CD4-positive, alpha-beta T cell (primary cell): Measurements from ENCODE around the gene SART1. TPM values are rescaled to one million over a fixed set of nuclear protein-coding genes. Genes with fewer than 3 reads are reported as not detected.
"Not testable (repeated sequence)": the region's sequence is repeated elsewhere in the genome, so short reads cannot be mapped to it uniquely, and the experiment has no call there.

ENCODE experiments used
- ATAC-seq: fragments of 200-7000 bp; cut with Tn5 transposase; one replicate; pipeline ENCODE4 v1.10.0; 2022; ENCODE audit warnings: mild to moderate bottlenecking; ENCODE audit not compliant: poor library complexity
- CTCF ChIA-PET: fragments of 350-600 bp; sonication (Branson Sonifier 250); formaldehyde crosslinking; loops from one replicate; lab custom pipeline; 2021; ENCODE audit warnings: antibody characterized with exemption, inconsistent platforms; lab: Charles Lee
- POLR2A ChIA-PET: fragments of 350-600 bp; sonication (Branson Sonifier 250); formaldehyde crosslinking; loops from one replicate; lab custom pipeline; 2021; ENCODE audit warnings: antibody characterized with exemption, inconsistent platforms; lab: Charles Lee
- DNase-seq, 14 experiments: peaks; one replicate each; pipeline ENCODE4 v3.0.0-alpha.2; 2013 to 2020; ENCODE audit warnings: mixed read lengths in 2 of 14
- H3K27ac ChIP-seq, 2 donors: one replicate each; pipeline versions ENCODE4 v1.5.1 to v1.7.0; 2013; ENCODE audit warnings: low read length in 2 of 2, low read depth in 1 of 2, mild to moderate bottlenecking in 1 of 2
- H3K27me3 ChIP-seq, 2 experiments: 1 replicate in 1 of 2; 2 replicates in 1 of 2; pipeline versions ENCODE4 v1.6.1 to v1.7.0; 2013; ENCODE audit warnings: low read length in 2 of 2, control low read depth in 1 of 2, mild to moderate bottlenecking in 1 of 2, moderate library complexity in 1 of 2; ENCODE audit not compliant: insufficient read depth in 2 of 2, control insufficient read depth in 1 of 2
- H3K36me3 ChIP-seq: one replicate; pipeline ENCODE4 v1.6.1; 2013; ENCODE audit warnings: low read length, control low read depth; ENCODE audit not compliant: insufficient read depth
- H3K4me1 ChIP-seq: one replicate; pipeline ENCODE4 v1.6.1; 2013; ENCODE audit warnings: low read length, control low read depth; ENCODE audit not compliant: insufficient read depth
- H3K4me3 ChIP-seq: one replicate; pipeline ENCODE4 v1.5.1; 2013; ENCODE audit warnings: mild to moderate bottlenecking, low read length, moderate library complexity
- H3K9me3 ChIP-seq, 2 experiments: 1 replicate in 1 of 2; 2 replicates in 1 of 2; pipeline versions ENCODE4 v1.6.1 to v1.7.0; 2013; ENCODE audit warnings: low read length in 2 of 2, mild to moderate bottlenecking in 2 of 2, control low read depth in 1 of 2, moderate library complexity in 1 of 2; ENCODE audit not compliant: control insufficient read depth in 1 of 2, insufficient read depth in 1 of 2
- H3K27ac Mint-ChIP-seq: one replicate; pipeline ENCODE4 v1.8.0; 2020; ENCODE audit warnings: mixed read lengths
- H3K27me3 Mint-ChIP-seq: one replicate; pipeline ENCODE4 v1.8.0; 2021; ENCODE audit warnings: mixed read lengths
- H3K36me3 Mint-ChIP-seq: one replicate; pipeline ENCODE4 v1.8.0; 2021; ENCODE audit warnings: low read depth, mixed read lengths
- H3K4me1 Mint-ChIP-seq: one replicate; pipeline ENCODE4 v1.8.0; 2021; ENCODE audit warnings: low read depth, mixed read lengths
- H3K4me3 Mint-ChIP-seq: one replicate; pipeline ENCODE4 v1.8.0; 2020; ENCODE audit warnings: mild to moderate bottlenecking, mixed read lengths
- H3K9me3 Mint-ChIP-seq: one replicate; pipeline ENCODE4 v1.8.0; 2020; ENCODE audit warnings: mixed read lengths
- CTCF ChIP-seq: fragments of 200-600 bp; IDR thresholded peaks from one replicate; pipeline ENCODE4 v1.8.0; 2022; ENCODE audit warnings: antibody characterized with exemption, mild to moderate bottlenecking
- intact Hi-C, 2 experiments: fragments of 100-400 bp; cut with DNase I in 1 of 2; cut with micrococcal nuclease in 1 of 2; formaldehyde crosslinking; loops; one replicate each; pipeline versions ENCODE4 v1.15.1 to v1.9.0; 2023 to 2025; cut with DNase I, micrococcal nuclease
- total RNA-seq, 174 experiments: library from RNA in 2 of 174; stranded (reverse) in 2 of 174; gene quantifications; one replicate each; pipeline ENCODE4 v1.2.3 and lab custom pipeline; 2021 to 2026

SART1 gene
- total RNA-seq, 2 experiments from 2014 or later = 78.6 to 80.2 TPM

- no peak overlapping the region for H3K27ac ChIP-seq
- CTCF ChIA-PET = no interaction called here
- H3K27me3 ChIP-seq = no peaks in the 10 kb centered on the region
- H3K4me1 Mint-ChIP-seq = no peaks in the 10 kb centered on the region
- H3K36me3 Mint-ChIP-seq = no peaks in the 10 kb centered on the region
- no peak overlapping the region for H3K4me3 ChIP-seq
- H3K27me3 Mint-ChIP-seq = no peaks in the 10 kb centered on the region
- H3K9me3 ChIP-seq = no peaks in the 10 kb centered on the region
- no peaks in the 10 kb centered on the region for H3K36me3 ChIP-seq
- DNase-seq (no peak), ATAC-seq (no peak)
- POLR2A ChIA-PET = interaction anchor here (0.5 to 0.6 kb wide), 2 partner anchors 13 to 825 kb away, joined by 3 read pairs; no protein-coding TSS in a partner anchor
- H3K4me3 Mint-ChIP-seq = no peak overlapping the region
- no peak overlapping the region for H3K27ac Mint-ChIP-seq
- TF ChIP-seq CTCF = no peak
- intact Hi-C loops = no loop called here
- H3K9me3 Mint-ChIP-seq = no peaks in the 10 kb centered on the region
- peaks cover 2% of the 10 kb centered on the region for H3K4me1 ChIP-seq
These were observed 13.9 kb upstream of the SART1 start for GRCh38 chr11:65947603-65948125.

GRCh38 chr11:65950711-65951110 is 10.8 kb upstream of the SART1 start:
- H3K4me3 Mint-ChIP-seq, H3K27ac Mint-ChIP-seq, H3K4me3 ChIP-seq, H3K9me3 ChIP-seq, POLR2A ChIA-PET, ATAC-seq, H3K27ac ChIP-seq, H3K27me3 Mint-ChIP-seq, H3K36me3 Mint-ChIP-seq, H3K36me3 ChIP-seq, DNase-seq, H3K4me1 Mint-ChIP-seq, H3K9me3 Mint-ChIP-seq, CTCF ChIA-PET, H3K4me1 ChIP-seq, H3K27me3 ChIP-seq: not testable (repeated sequence)
- intact Hi-C loops = loop anchor here in 1 of 2 experiments (2.0 kb wide), 1 partner anchor 20 kb away; no protein-coding TSS in a partner anchor

- H3K9me3 Mint-ChIP-seq, H3K36me3 ChIP-seq, H3K4me3 Mint-ChIP-seq, DNase-seq, ATAC-seq, H3K4me1 Mint-ChIP-seq, H3K27me3 ChIP-seq, H3K27me3 Mint-ChIP-seq, H3K27ac ChIP-seq, H3K4me3 ChIP-seq, POLR2A ChIA-PET, H3K9me3 ChIP-seq, CTCF ChIA-PET, H3K27ac Mint-ChIP-seq, H3K4me1 ChIP-seq, H3K36me3 Mint-ChIP-seq: not testable (repeated sequence)
- intact Hi-C loops = loop anchor here in 1 of 2 experiments (2.0 kb wide), 1 partner anchor 19 kb away; no protein-coding TSS in a partner anchor
These were observed 9.9 kb upstream of the SART1 start for GRCh38 chr11:65951641-65952040.

- CTCF ChIA-PET = no interaction called here
- Mint-ChIP-seq H3K9me3 (no peaks in the 10 kb centered on the region), H3K27me3 (no peaks in the 10 kb centered on the region), H3K27ac (no peak overlapping the region), H3K4me3 (no peak overlapping the region), H3K4me1 (peaks cover 7% of the 10 kb centered on the region), H3K36me3 (no peaks in the 10 kb centered on the region)
- intact Hi-C loops = no loop called here
- H3K27ac ChIP-seq = no peak overlapping the region
- H3K27me3 ChIP-seq = no peaks in the 10 kb centered on the region
- TF ChIP-seq CTCF = no peak
- H3K9me3 ChIP-seq = no peaks in the 10 kb centered on the region
- POLR2A ChIA-PET = no interaction called here
- no peak for ATAC-seq
- peaks cover 10% of the 10 kb centered on the region for H3K4me1 ChIP-seq
- no peak overlapping the region for H3K4me3 ChIP-seq
- no peak for DNase-seq
- no peaks in the 10 kb centered on the region for H3K36me3 ChIP-seq
These were observed 9.4 kb upstream of the SART1 start for GRCh38 chr11:65952052-65952521.
